OCI-LY1 (cell line): ENCODE results near the gene EHD1.

Experiments used
- EZH2 ChIP-seq: fragments of 200-600 bp; sonication (generic), shearing (Covaris generic); IDR thresholded peaks from 2 replicates; pipeline ENCODE4 v1.8.0; 2017; ENCODE audit warnings: borderline replicate concordance, mixed run types, mild to moderate bottlenecking, antibody characterized with exemption, low read length, moderate library complexity, mixed read lengths
- TF ChIP-seq, protein P1 (sequence below): fragments of 200-600 bp; sonication (generic), shearing (Covaris generic); IDR thresholded peaks from 2 replicates; pipeline ENCODE4 v1.5.1; 2017; ENCODE audit warnings: mild to moderate bottlenecking, antibody characterized with exemption, low read length, moderate library complexity, mixed read lengths

DNA sequence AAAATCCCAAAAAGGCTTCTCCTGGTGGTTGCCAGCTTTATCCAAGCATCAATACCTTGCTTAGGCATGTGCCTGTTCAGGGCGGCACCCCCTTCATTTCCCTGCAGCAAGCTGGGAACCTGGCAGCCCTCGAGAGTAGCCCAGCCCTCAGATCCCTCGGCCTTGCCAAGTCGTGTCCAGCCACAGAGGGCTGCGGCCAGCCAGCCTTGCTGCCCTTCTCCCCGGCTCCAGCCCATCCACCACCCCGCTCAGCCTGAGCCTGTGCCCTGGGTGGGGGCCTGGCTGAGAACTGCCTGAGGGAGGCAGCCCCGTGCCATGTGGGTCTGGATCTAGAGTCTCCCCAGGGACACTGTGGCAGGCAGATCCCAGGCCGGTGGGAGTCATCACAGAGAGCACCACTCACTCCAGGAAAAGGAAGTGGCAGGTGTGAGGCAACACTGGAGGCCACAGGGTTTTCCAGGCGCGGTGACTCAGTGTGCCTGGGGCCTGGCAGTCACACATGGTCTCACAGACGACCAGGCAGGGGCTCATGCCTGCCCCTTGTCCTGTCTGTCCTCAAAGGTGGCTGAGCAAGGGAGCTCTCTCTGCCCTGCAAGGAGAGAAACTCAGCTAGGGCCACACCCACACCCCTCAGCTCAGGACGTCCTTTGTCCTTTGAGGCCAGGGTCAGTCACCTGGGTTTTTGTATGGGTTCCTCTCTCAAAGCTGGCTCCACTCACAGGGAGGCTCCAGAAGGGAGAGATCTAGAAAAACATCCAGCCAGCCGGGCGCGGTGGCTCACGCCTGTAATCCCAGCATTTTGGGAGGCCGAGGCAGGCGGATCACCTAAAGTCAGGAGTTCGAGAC lies 21.8 kb downstream of the EHD1 start:
- TF ChIP-seq, protein P1, sequence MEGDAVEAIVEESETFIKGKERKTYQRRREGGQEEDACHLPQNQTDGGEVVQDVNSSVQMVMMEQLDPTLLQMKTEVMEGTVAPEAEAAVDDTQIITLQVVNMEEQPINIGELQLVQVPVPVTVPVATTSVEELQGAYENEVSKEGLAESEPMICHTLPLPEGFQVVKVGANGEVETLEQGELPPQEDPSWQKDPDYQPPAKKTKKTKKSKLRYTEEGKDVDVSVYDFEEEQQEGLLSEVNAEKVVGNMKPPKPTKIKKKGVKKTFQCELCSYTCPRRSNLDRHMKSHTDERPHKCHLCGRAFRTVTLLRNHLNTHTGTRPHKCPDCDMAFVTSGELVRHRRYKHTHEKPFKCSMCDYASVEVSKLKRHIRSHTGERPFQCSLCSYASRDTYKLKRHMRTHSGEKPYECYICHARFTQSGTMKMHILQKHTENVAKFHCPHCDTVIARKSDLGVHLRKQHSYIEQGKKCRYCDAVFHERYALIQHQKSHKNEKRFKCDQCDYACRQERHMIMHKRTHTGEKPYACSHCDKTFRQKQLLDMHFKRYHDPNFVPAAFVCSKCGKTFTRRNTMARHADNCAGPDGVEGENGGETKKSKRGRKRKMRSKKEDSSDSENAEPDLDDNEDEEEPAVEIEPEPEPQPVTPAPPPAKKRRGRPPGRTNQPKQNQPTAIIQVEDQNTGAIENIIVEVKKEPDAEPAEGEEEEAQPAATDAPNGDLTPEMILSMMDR = no peak
- no peak for TF ChIP-seq EZH2
